GM10248 (cell line): Measurements from ENCODE around the gene NPIPB2.
"Not testable (repeated sequence)": the region's sequence is repeated elsewhere in the genome, so short reads cannot be mapped to it uniquely, and the experiment has no call there.

ENCODE experiments used
- CTCF ChIA-PET: fragments of 300-600 bp; sonication (Branson Sonifier 250); formaldehyde crosslinking; extraction: SDS; loops from one replicate; lab custom pipeline; 2021; ENCODE audit warnings: antibody characterized with exemption; lab: Yijun Ruan, JAX
- POLR2A ChIA-PET: fragments of 350-650 bp; sonication (Branson Sonifier 250); formaldehyde crosslinking; extraction: SDS; loops from one replicate; lab custom pipeline; 2020; ENCODE audit warnings: antibody characterized with exemption; lab: Yijun Ruan, JAX
- DNase-seq: peaks from one replicate; pipeline ENCODE4 v3.0.0; 2012; ENCODE audit errors: extremely low spot score
- CTCF ChIP-seq: IDR thresholded peaks from 2 replicates; pipeline ENCODE4 v1.5.1; 2012; ENCODE audit warnings: mild to moderate bottlenecking, low read depth; ENCODE audit errors: extremely low read depth, missing control alignments, control extremely low read depth

Gene NPIPB2

GRCh38 chr16:11968577-11968976, 26.7 kb upstream of the NPIPB2 start:
- ChIA-PET POLR2A (interaction anchor here (1.1 kb wide), 1 partner anchor 10 kb away, joined by 3 read pairs; no protein-coding TSS in a partner anchor), CTCF (interaction anchor here (1.2 to 3.4 kb wide), 7 partner anchors 9 to 127 kb away, joined by 3 to 21 read pairs (median 8); no protein-coding TSS in a partner anchor)
- no peak for DNase-seq
- no peak for TF ChIP-seq CTCF

- ChIA-PET CTCF (interaction anchor here (1.0 to 3.4 kb wide), 7 partner anchors 8 to 170 kb away, joined by 3 to 21 read pairs (median 8); partner anchors contain the start of gene ZC3H7A), POLR2A (interaction anchor here (1.1 kb wide), 1 partner anchor 8 kb away, joined by 3 read pairs; no protein-coding TSS in a partner anchor)
- no peak for TF ChIP-seq CTCF
- DNase-seq = no peak
Measured at GRCh38 chr16:11967195-11967911, 25.5 kb upstream of the NPIPB2 start.

- ChIA-PET CTCF (interaction anchor here (1.5 to 3.7 kb wide), 2 partner anchors 17 to 169 kb away, joined by 4 to 19 read pairs; partner anchors contain the start of gene ZC3H7A), POLR2A (interaction anchor here (1.9 kb wide), 1 partner anchor 11 kb away, joined by 6 read pairs; the partner anchor contains the start of gene SNX29)
- no peak for TF ChIP-seq CTCF
- DNase-seq = peak; percentile 57
Measured at GRCh38 chr16:11966173-11966572, 24.3 kb upstream of the NPIPB2 start.

- no peak for TF ChIP-seq CTCF
- DNase-seq = peak; percentile 71
- ChIA-PET POLR2A (interaction anchor here (1.9 kb wide), 1 partner anchor 12 kb away, joined by 6 read pairs; the partner anchor contains the start of gene SNX29), CTCF (interaction anchor here (0.9 to 3.7 kb wide), 9 partner anchors 8 to 168 kb away, joined by 3 to 19 read pairs (median 4); partner anchors contain the start of gene ZC3H7A)
Measured at GRCh38 chr16:11964761-11965551, 23.1 kb upstream of the NPIPB2 start, which contains the start of gene TNFRSF17. TNFRSF17 (plus strand) TSS chr16:11965210; CDS start chr16:11965325, 115 bp downstream.

GRCh38 chr16:11963706-11964105, 21.9 kb upstream of the NPIPB2 start:
- TF ChIP-seq CTCF = no peak
- CTCF ChIA-PET = interaction anchor here (0.7 to 3.7 kb wide), 5 partner anchors 10 to 131 kb away, joined by 3 to 19 read pairs (median 6); no protein-coding TSS in a partner anchor
- DNase-seq = no peak
- POLR2A ChIA-PET = no interaction called here

GRCh38 chr16:11962978-11963377, 21.1 kb upstream of the NPIPB2 start:
- DNase-seq, POLR2A ChIA-PET: not testable (repeated sequence)
- CTCF ChIA-PET = interaction anchor here (0.7 to 3.7 kb wide), 4 partner anchors 14 to 132 kb away, joined by 3 to 19 read pairs (median 7); no protein-coding TSS in a partner anchor

GRCh38 chr16:11962457-11962856, 20.6 kb upstream of the NPIPB2 start:
- DNase-seq = not testable (repeated sequence)
- CTCF ChIA-PET = interaction anchor here (1.0 to 2.5 kb wide), 3 partner anchors 20 to 106 kb away, joined by 3 to 11 read pairs (median 3); no protein-coding TSS in a partner anchor

More at GRCh38 chr16:11962457-11962856, 20.6 kb upstream of the NPIPB2 start:
- POLR2A ChIA-PET = not testable (repeated sequence)
